ENCODE data around the gene SHANK2.

The SHANK2 gene

GRCh38 chr11:71252269-71252769, at the start of gene SHANK2:
TSS of gene SHANK2 (minus strand) at chr11:71252577. CDS start at chr11:71147326, 105,251 bp downstream.
- no peak for DNase-seq

GRCh38 chr11:71301858-71302533, 49.6 kb upstream of the SHANK2 start:
- no peak for DNase-seq

DNA sequence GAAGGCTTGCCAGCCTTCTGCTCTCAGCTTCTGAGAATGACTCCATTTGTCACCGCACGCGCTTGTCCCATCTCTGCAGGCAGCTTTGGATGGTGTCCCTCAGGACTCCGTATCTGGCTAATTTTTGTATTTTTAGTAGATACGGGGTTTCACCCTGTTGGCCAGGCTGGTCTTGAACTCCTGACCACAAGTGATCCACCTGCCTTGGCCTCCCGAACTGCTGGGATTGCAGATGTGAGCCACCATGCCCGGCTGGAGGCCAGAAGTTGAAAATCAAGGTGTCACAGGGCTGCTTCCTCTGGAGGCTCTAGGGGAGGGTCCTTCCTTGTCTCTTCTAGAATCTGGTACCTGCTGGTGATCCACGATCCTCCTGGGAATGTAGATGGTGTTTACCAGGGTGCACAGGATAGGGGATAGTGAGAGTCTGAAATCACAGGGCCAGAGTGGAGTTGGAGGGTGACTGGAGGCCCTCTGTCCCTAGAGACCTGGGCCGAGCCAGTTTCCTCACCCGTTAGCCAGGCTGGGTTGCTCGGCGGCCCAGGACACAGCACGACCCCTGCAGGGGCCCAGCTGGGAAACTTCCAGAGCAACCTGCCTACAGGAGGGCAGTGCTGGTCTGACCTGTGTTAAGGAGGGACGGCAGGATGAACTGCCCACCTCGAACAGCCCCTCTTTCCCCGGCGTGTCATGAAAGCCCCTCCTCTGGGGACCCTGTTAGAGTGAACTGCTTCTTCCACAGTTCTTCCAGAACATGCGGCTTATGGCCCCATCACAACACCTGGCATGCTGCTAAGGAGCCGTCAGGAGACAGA, 48.9 kb upstream of the SHANK2 start:
- DNase-seq: no peak

GRCh38 chr11:71300187-71300586, 47.8 kb upstream of the SHANK2 start:
- DNase-seq: no peak

DNA sequence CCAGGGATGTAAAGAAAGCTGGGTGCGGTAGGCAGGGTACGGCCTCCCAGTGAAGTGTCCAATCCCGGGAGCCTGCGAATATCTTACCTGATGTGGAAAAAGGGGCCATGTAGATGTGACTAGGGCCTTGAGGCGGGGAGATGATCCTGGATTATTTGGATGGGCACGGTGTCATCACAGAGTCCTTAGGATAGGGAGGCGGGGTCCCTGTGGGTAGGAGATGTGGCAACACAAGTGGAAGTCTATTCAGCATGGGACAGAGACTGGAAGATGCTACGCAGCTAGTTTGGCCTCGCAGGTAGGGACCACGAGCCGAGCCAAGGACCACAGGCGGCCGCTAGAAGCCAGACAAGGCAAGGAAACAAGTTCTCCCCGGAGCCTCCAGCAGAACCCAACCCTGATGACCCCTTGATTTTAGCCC, 46.4 kb upstream of the SHANK2 start:
- no peak for DNase-seq

- no peak for DNase-seq
Observed at GRCh38 chr11:71298016-71298550, 45.7 kb upstream of the SHANK2 start.

DNA sequence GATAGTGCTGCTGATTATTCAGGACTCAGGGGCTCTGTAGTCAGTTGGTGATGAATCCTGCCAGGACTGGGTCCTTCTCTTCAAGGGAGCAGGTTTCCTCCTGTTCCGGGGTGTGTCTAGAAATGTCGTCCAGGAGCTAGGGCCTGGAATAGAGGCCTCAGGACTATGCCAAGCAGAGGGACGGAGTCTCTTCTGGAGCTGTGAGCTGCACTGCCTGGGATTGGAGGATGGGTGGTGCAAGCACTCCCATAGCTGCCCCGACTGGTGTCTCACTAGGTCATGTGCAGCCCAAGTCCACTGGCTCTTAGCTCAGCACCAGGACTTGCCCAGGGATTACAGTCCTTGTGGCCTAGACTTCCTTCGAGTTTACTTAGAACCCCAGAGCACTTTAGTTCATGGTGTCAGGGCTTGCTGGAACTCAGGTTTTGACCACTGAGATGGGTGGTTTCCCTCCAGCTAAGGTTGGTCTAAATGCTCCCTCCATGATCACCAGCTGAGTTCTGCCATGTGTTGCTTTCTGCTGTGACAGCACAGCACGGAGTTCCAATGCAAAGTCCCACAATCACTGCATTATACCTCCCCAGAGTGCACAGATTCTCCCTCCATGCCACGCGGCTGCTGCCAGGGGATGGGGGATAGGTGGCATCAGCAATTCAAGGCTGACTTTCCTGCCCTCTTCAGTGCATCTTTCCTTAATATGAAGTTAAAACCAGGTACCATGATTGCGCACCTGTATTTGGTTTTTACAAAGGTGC, 42.6 kb upstream of the SHANK2 start:
- no peak for DNase-seq

DNA sequence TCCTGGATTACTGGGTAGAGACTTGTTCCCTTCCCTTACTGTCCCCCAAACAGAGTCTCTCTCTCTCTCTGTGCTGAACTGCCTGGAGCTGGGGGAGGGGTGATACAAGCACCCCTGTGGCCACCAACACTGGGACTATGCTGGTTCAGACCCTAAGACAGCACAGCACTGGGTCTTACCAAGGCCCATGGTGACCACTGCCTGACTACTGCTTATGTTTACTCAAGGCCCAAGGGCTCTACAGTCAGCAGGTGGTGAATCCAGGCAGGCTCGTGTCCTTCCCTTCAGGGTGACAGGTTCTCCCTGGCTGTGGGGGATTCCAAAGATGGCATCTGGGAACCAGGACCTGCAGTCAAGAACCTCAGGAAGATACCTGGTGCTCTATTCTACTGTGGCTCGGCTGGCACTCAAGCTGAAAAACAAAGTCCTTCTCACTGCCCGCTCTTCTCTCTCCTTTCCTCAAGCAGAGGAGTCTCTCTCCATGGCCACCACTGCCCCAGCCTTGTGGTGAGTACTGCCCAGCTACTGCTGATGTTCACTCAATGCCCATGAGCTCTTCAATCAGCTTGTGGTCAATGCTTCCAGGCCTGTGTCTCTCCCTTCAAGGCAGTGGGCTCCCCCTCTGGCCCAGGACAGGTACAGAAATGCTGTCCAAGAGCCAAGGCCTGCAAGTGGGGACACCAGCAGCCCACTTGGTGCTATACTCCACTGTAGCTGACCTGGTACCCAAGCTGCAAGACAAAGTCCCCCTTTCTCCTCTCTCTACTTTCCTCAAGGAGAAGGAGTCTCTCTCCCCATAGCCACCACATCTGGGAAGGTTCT, 41.8 kb upstream of the SHANK2 start:
- no peak for DNase-seq

- no peak for DNase-seq
Observed at GRCh38 chr11:71286701-71287643, 34.6 kb upstream of the SHANK2 start.

DNA sequence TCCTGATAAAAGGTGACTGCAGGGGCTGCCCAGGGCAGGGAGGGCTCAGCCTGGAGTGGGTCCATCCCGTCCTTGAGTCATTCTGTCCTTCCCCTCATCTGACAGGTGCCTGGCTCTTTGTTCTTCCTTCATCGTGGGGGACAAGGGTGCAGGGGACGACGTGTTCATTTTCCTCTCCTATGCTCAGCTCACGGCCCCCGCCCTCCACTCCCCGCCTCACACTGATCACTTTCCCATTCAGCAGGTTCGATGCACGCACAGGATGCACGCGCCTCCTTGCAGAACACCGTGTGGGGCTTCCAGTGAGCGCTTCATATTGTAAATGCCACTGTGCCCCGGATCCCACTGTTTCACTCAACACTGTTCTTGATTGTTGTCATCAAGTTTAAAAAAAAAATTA, 32.7 kb upstream of the SHANK2 start:
- no peak for DNase-seq

DNA sequence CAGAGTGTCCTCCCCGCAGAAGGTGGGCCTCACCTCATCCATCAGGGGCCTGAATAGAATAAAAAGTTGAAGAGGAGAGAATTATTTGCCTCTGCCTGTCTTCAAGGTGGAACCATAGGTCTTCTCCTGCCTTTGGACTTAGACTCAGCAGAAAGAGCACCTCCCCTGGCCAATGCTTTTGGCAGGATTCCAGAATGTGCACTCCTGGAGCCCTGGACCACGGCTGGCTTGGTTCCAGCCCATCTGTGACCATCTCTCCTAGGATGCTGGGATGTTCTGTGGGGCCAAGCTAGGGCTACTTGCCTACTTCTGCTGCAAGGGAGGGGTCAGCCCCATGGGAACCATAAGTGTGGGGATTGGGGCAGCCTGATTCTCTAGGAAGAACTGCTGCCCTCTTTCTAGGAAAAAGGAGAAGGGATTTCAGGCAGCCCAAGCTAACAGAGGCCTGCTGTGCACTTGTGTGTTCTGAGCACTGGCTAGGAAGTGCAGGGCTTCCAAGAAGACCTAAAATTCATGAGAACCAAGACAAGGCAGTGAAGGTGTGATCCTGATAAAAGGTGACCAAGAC, 32.2 kb upstream of the SHANK2 start:
- no peak for DNase-seq

- no peak for DNase-seq
Observed at GRCh38 chr11:71283971-71284441, 31.6 kb upstream of the SHANK2 start.

GRCh38 chr11:71282581-71283351, 30.4 kb upstream of the SHANK2 start:
- no peak for DNase-seq

DNA sequence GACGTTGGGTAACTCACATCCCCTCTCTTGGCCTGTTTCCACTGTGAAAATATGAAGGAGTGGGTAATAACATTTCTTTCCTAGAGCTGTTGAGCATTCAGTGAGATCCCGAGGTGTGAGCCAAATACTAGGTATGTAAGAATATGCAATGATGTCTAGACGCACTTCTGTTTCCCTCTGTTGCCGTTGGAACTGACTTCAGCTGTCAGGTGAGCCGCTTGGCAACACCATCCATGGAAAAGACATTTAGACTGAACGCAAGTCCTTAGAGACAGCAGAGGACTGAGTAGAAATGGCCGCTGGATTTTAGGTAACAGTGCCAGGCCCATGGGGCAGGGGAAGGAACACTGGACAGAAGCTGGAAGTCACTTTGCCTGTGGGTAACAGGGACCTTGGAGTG, 29.5 kb upstream of the SHANK2 start:
- no peak for DNase-seq

DNA sequence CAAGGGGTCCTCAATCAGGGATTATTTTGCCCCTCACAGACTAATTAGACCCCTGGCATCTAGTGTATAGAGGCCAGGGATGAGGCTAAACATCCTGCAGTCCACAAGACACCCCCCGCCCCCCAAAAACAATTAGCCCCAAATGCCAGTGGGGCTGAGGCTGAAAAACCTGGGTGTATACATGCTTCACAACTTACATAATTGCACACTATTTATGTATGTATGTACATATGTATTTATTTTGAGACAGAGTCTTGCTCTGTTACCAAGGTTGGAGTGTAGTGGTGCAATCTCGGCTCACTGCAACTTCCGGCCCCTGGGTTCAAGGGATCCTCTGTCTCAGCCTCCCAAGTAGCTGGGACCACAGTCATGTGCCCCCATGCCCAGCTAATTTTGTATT, 28.8 kb upstream of the SHANK2 start:
- DNase-seq: no peak

DNA sequence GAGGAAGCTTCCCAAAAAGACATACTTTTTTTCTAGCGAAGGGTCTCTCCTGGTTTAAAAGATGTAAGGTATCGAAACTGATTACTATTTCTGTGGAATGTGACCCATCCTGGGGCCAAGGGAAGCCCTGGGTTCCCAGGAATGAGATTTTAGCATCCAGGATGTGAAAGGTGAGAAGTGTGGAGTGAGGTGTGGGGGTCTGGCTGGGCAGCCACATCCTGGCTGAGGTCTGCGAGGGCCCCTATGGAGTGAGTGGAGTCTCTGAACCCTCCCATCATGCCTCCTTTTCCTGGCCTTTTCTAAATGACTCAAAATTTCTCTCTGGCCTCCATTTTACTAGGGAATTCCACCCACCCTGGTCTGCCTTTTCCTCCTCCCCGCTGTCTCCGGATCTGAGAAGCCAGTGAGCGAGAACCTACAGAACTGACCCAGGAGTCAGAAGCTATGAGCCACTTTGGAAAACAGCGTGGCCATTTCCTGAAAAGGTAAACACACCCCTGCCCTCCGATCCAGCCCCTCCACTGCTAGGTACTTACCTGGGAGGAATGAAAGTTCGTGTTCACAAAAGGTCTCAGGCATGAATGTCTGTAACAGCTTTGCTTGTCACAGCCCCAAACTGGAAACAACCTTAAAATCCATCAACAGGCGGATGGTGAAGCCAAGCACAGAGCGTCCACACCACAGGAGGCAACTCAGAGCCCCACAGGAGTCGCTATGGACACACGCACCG, 27.7 kb upstream of the SHANK2 start:
- DNase-seq: no peak

GRCh38 chr11:71272161-71272560, 19.8 kb upstream of the SHANK2 start:
- DNase-seq: no peak

GRCh38 chr11:71269603-71270511, 17.5 kb upstream of the SHANK2 start:
- no peak for DNase-seq

Data from activated CD4-positive, alpha-beta T cell treated with anti-CD3 and anti-CD28 coated beads, Interleukin-2, amount 50 U/mL, for 16 hours (primary cell).